ENCODE data around the gene PALD1.

The PALD1 gene

GRCh38 chr10:70562036-70562755, 83.6 kb downstream of the PALD1 start:
- Histone ChIP-seq H3K27ac (no peak overlapping the region), H3K4me3 (no peak overlapping the region)

DNA sequence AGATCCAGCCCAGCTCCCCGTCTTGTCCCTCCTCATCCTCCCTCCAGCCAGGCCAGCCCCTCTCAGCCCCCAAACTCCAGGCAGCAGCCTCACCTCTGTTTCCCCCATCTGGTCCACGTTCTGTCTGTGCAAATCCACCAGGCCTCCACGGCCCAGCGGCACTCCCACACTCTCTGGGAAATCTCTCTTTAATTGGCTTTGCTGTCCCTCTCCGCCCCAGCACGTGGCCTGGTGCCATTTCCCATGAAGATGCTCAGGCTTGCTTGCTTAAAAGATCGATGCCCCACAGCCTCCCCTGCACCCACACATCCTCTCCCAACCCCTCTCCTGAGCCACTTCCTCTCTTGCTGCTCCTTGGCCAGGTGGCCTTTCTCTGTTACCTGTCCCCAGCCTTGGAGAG, 84.7 kb downstream of the PALD1 start:
- Histone ChIP-seq H3K4me3 (no peak overlapping the region), H3K27ac (no peak overlapping the region)

- no peak overlapping the region for H3K27ac ChIP-seq
- no peak overlapping the region for H3K4me3 ChIP-seq
These were observed 85.7 kb downstream of the PALD1 start for GRCh38 chr10:70564113-70564725.

GRCh38 chr10:70564901-70565351, 86.4 kb downstream of the PALD1 start:
- H3K27ac ChIP-seq: no peak overlapping the region

GRCh38 chr10:70565556-70566514, 87.3 kb downstream of the PALD1 start:
- Histone ChIP-seq H3K27ac (no peak overlapping the region), H3K4me3 (no peak overlapping the region)

More at GRCh38 chr10:70564901-70565351, 86.4 kb downstream of the PALD1 start:
- H3K4me3 ChIP-seq: no peak overlapping the region

- Histone ChIP-seq H3K4me3 (no peak overlapping the region), H3K27ac (no peak overlapping the region)
These were observed 88.1 kb downstream of the PALD1 start for GRCh38 chr10:70566515-70567290.

DNA sequence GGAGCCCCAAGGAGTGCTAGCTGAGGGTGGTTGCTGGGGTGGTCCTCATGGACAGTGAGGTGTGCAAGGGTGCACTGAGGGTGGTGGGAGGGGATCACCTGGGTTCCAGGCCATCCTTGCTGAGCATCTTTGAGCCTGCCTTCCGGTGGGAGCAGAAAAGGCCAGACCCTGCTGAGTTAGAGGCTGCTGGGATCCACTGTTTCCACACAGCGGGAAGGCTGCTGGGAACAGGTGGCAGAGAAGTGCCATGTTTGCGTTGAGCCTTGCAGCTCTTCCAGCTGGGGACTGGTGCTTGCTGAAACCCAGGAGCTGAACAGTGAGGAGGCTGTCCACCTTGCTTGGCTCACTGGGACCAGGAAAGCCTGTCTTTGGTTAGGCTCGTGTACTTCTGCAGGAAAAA, 89.0 kb downstream of the PALD1 start:
- no peak overlapping the region for H3K4me3 ChIP-seq
- no peak overlapping the region for H3K27ac ChIP-seq

DNA sequence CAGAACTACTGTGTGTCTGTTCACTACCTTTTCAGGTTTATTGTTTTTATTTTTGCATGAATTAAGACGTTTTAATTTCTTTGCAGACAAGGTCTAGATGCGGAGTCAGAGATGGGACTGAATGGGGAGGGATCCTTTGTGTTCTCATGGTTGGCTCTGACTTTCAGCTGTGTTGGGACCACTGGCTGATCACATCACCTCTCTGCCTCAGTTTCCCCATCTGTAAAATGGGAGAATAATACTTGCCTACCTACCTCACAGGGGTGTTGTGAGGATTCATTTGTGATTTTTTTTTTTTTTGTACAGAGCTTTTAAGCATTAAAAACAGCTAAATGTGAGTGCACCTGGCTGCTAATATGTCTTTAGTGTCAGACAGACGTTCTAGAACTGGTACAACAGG, 89.5 kb downstream of the PALD1 start:
- Histone ChIP-seq H3K27ac (no peak overlapping the region), H3K4me3 (no peak overlapping the region)

DNA sequence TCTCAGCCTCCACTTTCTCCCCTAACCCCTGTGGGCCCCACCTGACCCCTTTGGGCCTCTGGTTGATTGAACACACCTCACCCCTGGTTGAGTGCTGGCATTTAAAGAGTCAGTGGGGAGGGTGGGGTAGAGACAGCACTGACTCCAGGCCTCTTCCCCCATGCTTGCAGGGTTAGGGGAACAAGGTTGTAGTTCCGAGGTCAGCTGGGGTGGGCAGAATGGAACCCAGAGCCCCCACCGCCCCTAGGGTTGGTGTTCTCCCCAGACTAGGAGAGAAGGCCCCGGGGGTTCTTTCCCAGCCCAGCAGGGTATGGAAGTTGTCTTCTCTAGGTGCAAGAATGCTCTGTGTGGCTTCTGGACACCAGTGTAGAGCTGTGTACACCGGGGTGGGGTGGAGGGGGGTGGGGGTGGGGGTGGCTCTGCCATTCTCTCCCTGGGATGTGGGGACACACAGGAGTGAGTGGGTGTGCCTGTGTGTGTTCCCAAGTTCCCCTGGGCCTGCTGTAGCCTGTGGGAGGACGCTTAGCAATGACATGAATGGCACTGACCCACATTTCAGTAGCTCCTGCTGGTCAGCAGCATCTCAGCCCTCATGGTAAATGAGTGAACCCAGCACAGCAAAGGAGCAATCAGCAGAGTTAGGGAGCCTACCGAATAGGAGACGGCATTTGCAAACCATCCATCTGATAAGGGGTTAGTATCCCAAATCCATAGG, 90.4 kb downstream of the PALD1 start:
- Histone ChIP-seq H3K4me3 (no peak overlapping the region), H3K27ac (no peak overlapping the region)

- Histone ChIP-seq H3K4me3 (no peak overlapping the region), H3K27ac (no peak overlapping the region)
These were observed 92.7 kb downstream of the PALD1 start for GRCh38 chr10:70571236-70571635.

GRCh38 chr10:70571636-70572439, 93.3 kb downstream of the PALD1 start:
- Histone ChIP-seq H3K27ac (no peak overlapping the region), H3K4me3 (no peak overlapping the region)

DNA sequence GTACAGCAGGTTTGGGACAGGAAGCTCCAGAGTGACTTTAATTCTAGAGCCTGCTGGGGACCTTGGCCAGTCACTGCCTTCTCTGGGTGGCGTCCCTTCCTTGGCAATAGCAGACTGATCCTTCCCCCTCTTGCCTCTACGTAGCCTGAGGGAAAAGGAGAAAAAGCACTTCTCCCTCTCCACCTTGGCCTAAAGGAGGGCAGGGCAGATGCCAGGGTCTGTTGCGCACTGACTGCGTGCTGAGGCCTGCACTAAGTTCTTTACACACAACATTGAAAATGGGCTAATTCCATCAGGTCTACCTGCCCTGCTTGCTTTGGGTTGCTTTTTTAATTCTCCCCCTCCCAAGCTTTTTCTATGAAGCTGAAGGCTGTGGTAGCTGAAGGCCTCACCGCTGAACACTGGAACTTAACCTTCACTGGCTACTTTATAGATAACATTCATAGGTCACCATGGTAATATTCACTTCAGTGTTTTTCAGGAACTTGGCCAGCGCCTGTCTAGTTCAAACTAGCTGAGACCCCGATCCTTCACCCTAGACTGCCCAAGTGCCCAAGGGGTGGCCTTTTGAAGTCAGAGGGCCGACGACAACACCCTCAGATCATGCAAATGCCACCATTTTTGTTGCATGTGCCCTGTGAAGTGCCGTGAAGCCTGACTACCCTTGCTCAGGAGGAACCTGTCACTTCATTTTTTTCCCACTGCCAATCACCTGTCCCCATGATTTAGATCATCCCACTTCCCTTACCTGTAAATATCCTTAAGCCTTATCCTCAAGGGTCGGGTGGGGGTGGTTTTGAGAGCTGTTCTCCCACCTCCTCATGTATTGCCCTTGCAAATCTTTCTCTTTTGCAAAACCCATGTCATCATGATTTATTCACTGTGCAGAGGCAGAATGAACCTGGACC, 95.3 kb downstream of the PALD1 start:
- peak overlapping the region in 3 of 21 experiments; percentile 16 to 71 (median 47) for H3K27ac ChIP-seq
- no peak overlapping the region for H3K4me3 ChIP-seq

- Histone ChIP-seq H3K27ac (peak overlapping the region in 7 of 21 experiments; percentile 8 to 78 (median 59)), H3K4me3 (no peak overlapping the region)
These were observed 96.9 kb downstream of the PALD1 start for GRCh38 chr10:70575486-70575873.

- Histone ChIP-seq H3K27ac (peak overlapping the region in 14 of 21 experiments; percentile 7 to 78 (median 50)), H3K4me3 (no peak overlapping the region)
These were observed 97.6 kb downstream of the PALD1 start for GRCh38 chr10:70575874-70576802.

DNA sequence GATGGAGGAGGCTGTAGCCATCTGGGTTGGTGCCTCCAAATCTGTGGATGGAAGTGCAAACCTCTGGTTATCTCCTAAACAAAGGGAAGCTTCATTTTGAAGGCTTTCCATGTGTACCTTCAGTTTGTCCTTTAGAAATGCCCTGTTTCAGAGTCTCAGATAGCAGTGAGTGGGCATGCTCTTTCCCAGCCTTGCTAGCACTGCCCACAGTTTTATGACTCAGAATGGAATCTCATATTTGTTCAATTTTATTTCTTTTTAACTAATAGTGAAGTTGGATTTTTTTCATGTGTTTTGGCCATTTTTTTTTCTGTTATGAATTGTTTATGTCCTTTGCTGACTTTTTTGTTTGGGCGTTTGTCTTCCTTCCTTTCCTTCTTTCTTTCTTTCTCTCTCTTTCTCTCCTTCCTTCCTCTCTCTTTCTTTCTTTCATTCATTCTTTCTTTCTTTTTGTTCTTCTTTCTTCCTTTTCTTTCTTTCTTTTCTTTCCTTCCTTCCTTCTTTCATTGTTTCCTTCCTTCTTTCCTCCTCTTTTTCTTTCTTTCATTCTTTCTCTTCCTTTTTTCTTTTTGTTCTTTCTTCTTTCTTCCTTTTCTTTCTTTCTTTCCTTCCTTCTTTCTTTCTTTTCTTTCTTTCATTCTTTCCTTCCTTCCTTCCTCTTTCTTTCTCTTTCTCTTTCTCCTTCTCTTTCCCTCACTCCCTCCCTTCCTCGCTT, 98.4 kb downstream of the PALD1 start:
- Histone ChIP-seq H3K27ac (peak overlapping the region in 11 of 21 experiments; percentile 20 to 78 (median 61)), H3K4me3 (no peak overlapping the region)
